K562 (cell line): ENCODE data around the gene SNX25. TPM values are rescaled to one million over a fixed set of nuclear protein-coding genes. Genes with fewer than 3 reads are reported as not detected.
A peak's percentile ranks its signal among the peaks of the same experiment; 100 is the strongest.

Experiments used
- ARHGAP35 ChIP-seq: fragments of 450-650 bp; IDR thresholded peaks from 2 replicates; pipeline ENCODE4 v1.6.1; 2018; ENCODE audit not compliant: partially characterized antibody
- ATF4 ChIP-seq: fragments of 450-650 bp; formaldehyde crosslinking; IDR thresholded peaks from 2 replicates; pipeline ENCODE4 v1.4.0; 2022; ENCODE audit warnings: mild to moderate bottlenecking, moderate library complexity
- ATF7 ChIP-seq: fragments of 450-650 bp; IDR thresholded peaks from 2 replicates; pipeline ENCODE4 v1.7.1; 2014; ENCODE audit warnings: mild to moderate bottlenecking, moderate library complexity
- BRCA1 ChIP-seq, 2 experiments: fragments of 450-650 bp in 1 of 2; sonication (generic) in 1 of 2; formaldehyde crosslinking in 1 of 2; IDR thresholded peaks; 2 replicates each; pipeline versions ENCODE4 v1.5.0 to v1.6.1; 2017 to 2020; ENCODE audit warnings: mild to moderate bottlenecking in 1 of 2, missing genetic modification reagents in 1 of 2
- CBX8 ChIP-seq: fragments of 200-600 bp; sonication (generic); IDR thresholded peaks from 2 replicates; pipeline ENCODE4 v1.6.1; 2012; ENCODE audit warnings: borderline replicate concordance, mixed run types, low read depth, mild to moderate bottlenecking, moderate library complexity, mixed read lengths, low read length, control low read depth, inconsistent platforms; ENCODE audit not compliant: poor library complexity, severe bottlenecking; ENCODE audit errors: extremely low read depth
- CTBP1 ChIP-seq: fragments of 450-650 bp; IDR thresholded peaks from 2 replicates; pipeline ENCODE4 v1.6.1; 2016; ENCODE audit warnings: borderline replicate concordance
- ELF1 ChIP-seq: fragments of 200-800 bp; sonication (Bioruptor generic); IDR thresholded peaks from 2 replicates; pipeline ENCODE4 v1.6.1; 2016; ENCODE audit warnings: missing genetic modification characterization, missing compliant biosample characterization
- FUS ChIP-seq: fragments of 200-400 bp; formaldehyde crosslinking; optimal IDR thresholded peaks from 2 replicates; pipeline ENCODE3; 2017; ENCODE audit warnings: low read depth, low read length
- ID3 ChIP-seq, 2 experiments: fragments of 250-450 bp in 1 of 2; fragments of 450-650 bp in 1 of 2; sonication (Bioruptor Pico) in 1 of 2; IDR thresholded peaks; 2 replicates each; pipeline versions ENCODE4 v1.6.1 to v1.8.0; 2016 to 2021; ENCODE audit warnings: mild to moderate bottlenecking in 2 of 2, moderate library complexity in 2 of 2, missing compliant biosample characterization in 1 of 2, missing genetic modification characterization in 1 of 2
- ILK ChIP-seq: fragments of 450-650 bp; IDR thresholded peaks from 2 replicates; pipeline ENCODE4 v1.6.1; 2016; ENCODE audit warnings: missing genetic modification characterization, low read depth, mild to moderate bottlenecking, missing compliant biosample characterization, moderate library complexity, borderline replicate concordance
- MIER1 ChIP-seq: fragments of 450-650 bp; IDR thresholded peaks from 2 replicates; pipeline ENCODE4 v1.6.1; 2016; ENCODE audit warnings: antibody characterized with exemption, mild to moderate bottlenecking, low read depth
- NCOA4 ChIP-seq: fragments of 450-650 bp; IDR thresholded peaks from 2 replicates; pipeline ENCODE4 v1.6.1; 2018; ENCODE audit warnings: mild to moderate bottlenecking; ENCODE audit not compliant: partially characterized antibody
- NFXL1 ChIP-seq: fragments of 450-650 bp; formaldehyde crosslinking; IDR thresholded peaks from 2 replicates; pipeline ENCODE4 v1.4.0; 2021; ENCODE audit warnings: mild to moderate bottlenecking
- POLR2H ChIP-seq: IDR thresholded peaks from 2 replicates; pipeline ENCODE4 v1.6.1; 2016; ENCODE audit warnings: missing genetic modification characterization, low read depth, mild to moderate bottlenecking, control low read depth, missing compliant biosample characterization, moderate library complexity
- RCOR1 ChIP-seq, 2 experiments: IDR thresholded peaks; 2 replicates each; pipeline ENCODE4 v1.6.1; 2012; ENCODE audit warnings: low read depth in 2 of 2, low read length in 2 of 2, borderline replicate concordance in 1 of 2, improper control_type of control experiment in 1 of 2
- SMARCB1 ChIP-seq: IDR thresholded peaks from 2 replicates; pipeline ENCODE4 v1.6.1; 2011; ENCODE audit warnings: improper control_type of control experiment, low read depth; ENCODE audit not compliant: insufficient read length
- ZNF395 ChIP-seq: fragments of 200-800 bp; sonication (Bioruptor generic); IDR thresholded peaks from 2 replicates; pipeline ENCODE4 v1.6.1; 2017; ENCODE audit warnings: missing genetic modification characterization, missing compliant biosample characterization
- polyA plus RNA-seq, 8 experiments: library from polyadenylated mRNA; depleted of rRNA in 4 of 8; stranded (reverse) in 5 of 8; unstranded in 3 of 8; fragments of >200 nt; fragmentation: Nextera tagmentation in 2 of 8; fragmentation: Illumina TruSeq in 1 of 8; extraction: Ambion mirVana in 2 of 8; extraction: Trizol in 1 of 8; gene quantifications; 2 replicates each; pipeline versions ENCODE4 v1.2.1 to v1.2.3, GENCODE V29; 2011 to 2014; ENCODE audit warnings: inconsistent platforms in 1 of 8, missing spikeins in 1 of 8
- total RNA-seq, 7 experiments: library from RNA; depleted of rRNA in 6 of 7; stranded (reverse); fragments of >200 nt in 6 of 7; fragmentation: Illumina TruSeq in 2 of 7; extraction: Trizol in 2 of 7; gene quantifications; 2 replicates each; pipeline versions ENCODE4 v1.2.1 to v1.2.3, GENCODE V29; 2011 to 2021; ENCODE audit warnings: low replicate concordance in 1 of 7
- TF ChIP-seq, protein P1 (sequence below): sonication (generic); formaldehyde crosslinking; IDR thresholded peaks from 2 replicates; pipeline ENCODE4 v1.8.1; 2023; ENCODE audit warnings: missing genetic modification reagents, mild to moderate bottlenecking, borderline replicate concordance

Gene SNX25
- total and polyA plus RNA-seq, 9 of the 15 experiments (the other 6 are each of a cell fraction or from before 2014, with no cell fraction given), result 2.5 to 23.4 (median 13.3) TPM

DNA sequence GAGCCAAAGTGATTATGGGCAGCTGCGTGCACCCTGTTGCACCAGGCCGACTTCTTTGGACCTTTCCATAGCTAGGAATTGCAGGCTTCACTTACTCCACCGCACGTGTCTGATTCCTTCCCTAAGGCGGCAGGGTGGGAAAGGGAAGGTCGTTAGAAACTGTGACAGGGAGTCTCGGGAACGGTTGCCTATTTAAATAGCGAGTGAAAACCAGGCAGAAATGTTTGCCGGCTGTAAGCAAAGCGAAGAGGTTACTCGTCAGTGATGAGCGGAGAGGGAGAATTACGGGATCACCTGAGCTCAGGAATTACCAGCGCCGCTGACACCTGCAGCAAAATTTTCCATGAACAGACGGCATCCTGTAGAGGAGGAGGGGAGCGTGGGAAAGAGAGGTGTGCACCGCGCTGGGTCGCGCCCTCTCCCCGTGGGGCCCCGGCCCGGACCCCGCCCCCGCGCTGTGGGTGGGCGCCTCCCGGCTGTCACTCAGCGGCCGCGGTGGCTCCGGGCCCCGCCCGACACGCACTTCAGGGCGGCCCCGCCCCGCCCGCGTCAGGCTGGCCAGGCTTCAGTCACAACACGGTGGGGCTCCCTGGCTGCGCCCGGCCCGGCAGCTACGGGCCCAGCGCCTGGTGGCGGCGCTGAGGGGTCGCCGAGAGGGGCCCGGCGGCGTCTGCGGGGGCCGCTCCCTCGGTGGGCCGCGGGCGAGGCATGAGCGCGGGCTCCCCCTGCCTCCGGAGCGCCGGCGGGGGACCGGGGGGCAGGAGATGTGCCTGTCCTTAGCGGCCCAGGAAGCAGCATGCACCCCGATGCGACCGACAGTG is at the start of gene SNX25 (continued):
- 0 out of 2 replicates have a peak, but pooled peaks have one; percentile 32 for TF ChIP-seq ZNF395 (CRISPR knock-in tag)
- no peak for TF ChIP-seq ID3 (CRISPR knock-in tag; IDR thresholded peaks at IDR 0.05)
- no peak for TF ChIP-seq ID3 (tag; IDR thresholded peaks at IDR 0.05)
- TF ChIP-seq POLR2H, result no peak
- no peak for TF ChIP-seq MIER1
- no peak for TF ChIP-seq CBX8
- peak in 1 of 2 experiments; percentile 37; a peak in 1 of 4 replicates for TF ChIP-seq RCOR1 (IDR thresholded peaks at IDR 0.05; ENCODE audit: borderline replicate concordance in 1 of 2, low read depth in 2 of 2, low read length in 2 of 2)
- TF ChIP-seq CTBP1, result peak; percentile 80
- no peak for TF ChIP-seq ELF1 (tag)
- no peak for TF ChIP-seq NCOA4
- no peak for TF ChIP-seq ARHGAP35
- no peak for TF ChIP-seq BRCA1 (IDR thresholded peaks at IDR 0.05)
- no peak for TF ChIP-seq BRCA1 (CRISPR knock-in tag; IDR thresholded peaks at IDR 0.05)
- no peak for TF ChIP-seq NFXL1 (CRISPR knock-in tag)
- TF ChIP-seq, protein P1, sequence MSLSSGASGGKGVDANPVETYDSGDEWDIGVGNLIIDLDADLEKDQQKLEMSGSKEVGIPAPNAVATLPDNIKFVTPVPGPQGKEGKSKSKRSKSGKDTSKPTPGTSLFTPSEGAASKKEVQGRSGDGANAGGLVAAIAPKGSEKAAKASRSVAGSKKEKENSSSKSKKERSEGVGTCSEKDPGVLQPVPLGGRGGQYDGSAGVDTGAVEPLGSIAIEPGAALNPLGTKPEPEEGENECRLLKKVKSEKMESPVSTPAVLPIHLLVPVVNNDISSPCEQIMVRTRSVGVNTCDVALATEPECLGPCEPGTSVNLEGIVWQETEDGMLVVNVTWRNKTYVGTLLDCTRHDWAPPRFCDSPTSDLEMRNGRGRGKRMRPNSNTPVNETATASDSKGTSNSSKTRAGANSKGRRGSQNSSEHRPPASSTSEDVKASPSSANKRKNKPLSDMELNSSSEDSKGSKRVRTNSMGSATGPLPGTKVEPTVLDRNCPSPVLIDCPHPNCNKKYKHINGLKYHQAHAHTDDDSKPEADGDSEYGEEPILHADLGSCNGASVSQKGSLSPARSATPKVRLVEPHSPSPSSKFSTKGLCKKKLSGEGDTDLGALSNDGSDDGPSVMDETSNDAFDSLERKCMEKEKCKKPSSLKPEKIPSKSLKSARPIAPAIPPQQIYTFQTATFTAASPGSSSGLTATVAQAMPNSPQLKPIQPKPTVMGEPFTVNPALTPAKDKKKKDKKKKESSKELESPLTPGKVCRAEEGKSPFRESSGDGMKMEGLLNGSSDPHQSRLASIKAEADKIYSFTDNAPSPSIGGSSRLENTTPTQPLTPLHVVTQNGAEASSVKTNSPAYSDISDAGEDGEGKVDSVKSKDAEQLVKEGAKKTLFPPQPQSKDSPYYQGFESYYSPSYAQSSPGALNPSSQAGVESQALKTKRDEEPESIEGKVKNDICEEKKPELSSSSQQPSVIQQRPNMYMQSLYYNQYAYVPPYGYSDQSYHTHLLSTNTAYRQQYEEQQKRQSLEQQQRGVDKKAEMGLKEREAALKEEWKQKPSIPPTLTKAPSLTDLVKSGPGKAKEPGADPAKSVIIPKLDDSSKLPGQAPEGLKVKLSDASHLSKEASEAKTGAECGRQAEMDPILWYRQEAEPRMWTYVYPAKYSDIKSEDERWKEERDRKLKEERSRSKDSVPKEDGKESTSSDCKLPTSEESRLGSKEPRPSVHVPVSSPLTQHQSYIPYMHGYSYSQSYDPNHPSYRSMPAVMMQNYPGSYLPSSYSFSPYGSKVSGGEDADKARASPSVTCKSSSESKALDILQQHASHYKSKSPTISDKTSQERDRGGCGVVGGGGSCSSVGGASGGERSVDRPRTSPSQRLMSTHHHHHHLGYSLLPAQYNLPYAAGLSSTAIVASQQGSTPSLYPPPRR (CRISPR knock-in tag), result no peak
- TF ChIP-seq ATF4 (CRISPR knock-in tag), result no peak
- TF ChIP-seq FUS, result no peak
- no peak for TF ChIP-seq ILK (tag)
- 0 out of 2 replicates have a peak, but pooled peaks have one; percentile 52 for TF ChIP-seq ATF7
- no peak for TF ChIP-seq SMARCB1
